Measurements from ENCODE around the gene SYNC. TPM values are rescaled to one million over a fixed set of nuclear protein-coding genes. Genes with fewer than 3 reads are reported as not detected.

SYNC gene
- total and polyA plus RNA-seq, 2 donors (not counting 3 experiments of a cell fraction or from before 2014, with no cell fraction given) = 3.5 to 9.4 TPM

DNA sequence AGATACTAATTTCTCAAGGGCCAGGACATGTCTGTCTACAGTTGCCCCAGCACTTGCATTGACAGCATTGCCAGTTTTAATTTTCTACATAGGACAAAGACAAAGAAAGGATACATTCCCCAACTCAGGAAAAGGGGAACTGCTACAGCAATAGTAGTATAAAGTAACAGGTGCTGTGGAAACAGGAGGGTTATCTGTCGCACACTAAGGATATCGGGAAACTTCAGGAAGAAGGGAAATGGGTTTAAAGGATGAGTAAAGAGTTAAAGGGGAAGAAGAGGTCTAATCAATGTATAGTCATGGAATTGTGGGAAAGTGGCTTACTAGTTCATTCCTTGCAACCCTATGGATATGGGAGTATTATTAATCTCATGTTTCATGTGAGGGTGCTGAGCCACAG lies 16.2 kb downstream of the SYNC start:
- BruUV-seq (replicated peaks) = no TSS peak
- intact Hi-C loops (cut with micrococcal nuclease) = no loop called here
- no peaks in the 10 kb centered on the region for H4K20me1 ChIP-seq (replicated peaks; ENCODE audit: control insufficient read depth, extremely low read depth, insufficient read depth, low read length)
- TF ChIP-seq EZH2 (IDR thresholded peaks at IDR 0.05; ENCODE audit: borderline replicate concordance, low read depth, low read length, severe bottlenecking) (no peak), POLR2A (IDR thresholded peaks at IDR 0.05; ENCODE audit: low read depth, low read length) (no peak)
- TF ChIP-seq, protein P1, sequence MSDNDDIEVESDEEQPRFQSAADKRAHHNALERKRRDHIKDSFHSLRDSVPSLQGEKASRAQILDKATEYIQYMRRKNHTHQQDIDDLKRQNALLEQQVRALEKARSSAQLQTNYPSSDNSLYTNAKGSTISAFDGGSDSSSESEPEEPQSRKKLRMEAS (IDR thresholded peaks at IDR 0.05; ENCODE audit: insufficient read depth, insufficient read length) = no peak
- TF ChIP-seq, protein P2, sequence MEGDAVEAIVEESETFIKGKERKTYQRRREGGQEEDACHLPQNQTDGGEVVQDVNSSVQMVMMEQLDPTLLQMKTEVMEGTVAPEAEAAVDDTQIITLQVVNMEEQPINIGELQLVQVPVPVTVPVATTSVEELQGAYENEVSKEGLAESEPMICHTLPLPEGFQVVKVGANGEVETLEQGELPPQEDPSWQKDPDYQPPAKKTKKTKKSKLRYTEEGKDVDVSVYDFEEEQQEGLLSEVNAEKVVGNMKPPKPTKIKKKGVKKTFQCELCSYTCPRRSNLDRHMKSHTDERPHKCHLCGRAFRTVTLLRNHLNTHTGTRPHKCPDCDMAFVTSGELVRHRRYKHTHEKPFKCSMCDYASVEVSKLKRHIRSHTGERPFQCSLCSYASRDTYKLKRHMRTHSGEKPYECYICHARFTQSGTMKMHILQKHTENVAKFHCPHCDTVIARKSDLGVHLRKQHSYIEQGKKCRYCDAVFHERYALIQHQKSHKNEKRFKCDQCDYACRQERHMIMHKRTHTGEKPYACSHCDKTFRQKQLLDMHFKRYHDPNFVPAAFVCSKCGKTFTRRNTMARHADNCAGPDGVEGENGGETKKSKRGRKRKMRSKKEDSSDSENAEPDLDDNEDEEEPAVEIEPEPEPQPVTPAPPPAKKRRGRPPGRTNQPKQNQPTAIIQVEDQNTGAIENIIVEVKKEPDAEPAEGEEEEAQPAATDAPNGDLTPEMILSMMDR (IDR thresholded peaks at IDR 0.05; ENCODE audit: extremely low read depth in 1 of 2, insufficient read depth in 1 of 2, low read depth in 1 of 2, low read length in 2 of 2) = no peak
- ChIA-PET POLR2A (interaction anchor here (0.6 to 0.7 kb wide), 2 partner anchors 151 to 405 kb away, joined by 3 read pairs; no protein-coding TSS in a partner anchor), CTCF (interaction anchor here (0.6 kb wide), 1 partner anchor 9 kb away, joined by 3 read pairs; no protein-coding TSS in a partner anchor)
- H3K27ac ChIP-seq (ENCODE audit: insufficient read depth, low read depth, low read length) = no peak overlapping the region
- no peaks in the 10 kb centered on the region for H3K27me3 ChIP-seq (ENCODE audit: control insufficient read depth in 2 of 2, insufficient read depth in 2 of 2, low read length in 2 of 2)
- dilution Hi-C loops (cut with MboI; ENCODE audit: extremely low pct_ligation_motif_present, low sequenced_read_pairs) = no loop called here
- H3K36me3 ChIP-seq (ENCODE audit: control insufficient read depth in 2 of 2, extremely low read depth in 1 of 2, insufficient read depth in 2 of 2, low read length in 2 of 2) = peaks cover 13 to 15% of the 10 kb centered on the region in 2 experiments
- H2AFZ ChIP-seq (ENCODE audit: low read depth, low read length) = no peak overlapping the region
- no peaks in the 10 kb centered on the region for H3K79me2 ChIP-seq (ENCODE audit: control insufficient read depth, insufficient read depth, low read length)
- no peak for FAIRE-seq
- H3K9me3 ChIP-seq (replicated peaks; ENCODE audit: control insufficient read depth, insufficient read depth, low read length) = no peaks in the 10 kb centered on the region
- no peak overlapping the region for H3K4me2 ChIP-seq (ENCODE audit: insufficient read depth, low read length)
- no peak for DNase-seq (ENCODE audit: low read depth, low spot score)
- H3K4me1 ChIP-seq (ENCODE audit: control insufficient read depth, extremely low read depth, insufficient read depth, low read length) = peaks cover 3% of the 10 kb centered on the region
- no peak overlapping the region for H3K4me3 ChIP-seq (replicated peaks in 1 of 3; ENCODE audit: insufficient read depth in 1 of 3, low read depth in 1 of 3, low read length in 3 of 3)
- H3K9ac ChIP-seq (replicated peaks; ENCODE audit: extremely low read depth, insufficient read depth, low read length) = no peak overlapping the region
- no peaks in the 10 kb centered on the region for H3K9me1 ChIP-seq (replicated peaks; ENCODE audit: control insufficient read depth, extremely low read depth, insufficient read depth, low read length)

DNA sequence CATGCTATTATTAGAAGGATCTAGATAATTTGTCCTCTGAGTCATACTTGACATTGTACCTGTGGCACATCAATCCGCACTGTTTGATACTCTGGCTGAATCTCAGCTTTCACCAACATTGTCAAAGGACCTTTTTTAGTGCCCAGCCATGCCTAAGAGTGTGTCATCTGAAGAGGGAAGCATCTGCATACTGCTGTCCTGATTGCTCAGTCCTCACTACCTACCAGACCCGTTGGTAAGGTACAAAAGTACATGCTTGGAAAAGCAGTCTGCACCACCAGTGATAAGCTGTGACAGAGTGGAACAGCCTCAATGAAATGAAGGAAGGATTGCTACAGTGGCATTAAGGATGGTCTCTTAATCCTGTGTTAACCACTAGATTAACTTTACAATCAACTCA lies 17.1 kb downstream of the SYNC start:
- ChIA-PET POLR2A (no interaction called here), CTCF (no interaction called here)
- no peak overlapping the region for H3K27ac ChIP-seq (ENCODE audit: insufficient read depth, low read depth, low read length)

More for the DNA sequence above, 17.1 kb downstream of the SYNC start:
- intact Hi-C loops (cut with micrococcal nuclease) = no loop called here
- no peaks in the 10 kb centered on the region for H4K20me1 ChIP-seq (replicated peaks; ENCODE audit: control insufficient read depth, extremely low read depth, insufficient read depth, low read length)
- peaks cover 13 to 20% of the 10 kb centered on the region in 2 experiments for H3K36me3 ChIP-seq (ENCODE audit: control insufficient read depth in 2 of 2, extremely low read depth in 1 of 2, insufficient read depth in 2 of 2, low read length in 2 of 2)
- no peak overlapping the region for H3K9ac ChIP-seq (replicated peaks; ENCODE audit: extremely low read depth, insufficient read depth, low read length)
- no peaks in the 10 kb centered on the region for H3K9me1 ChIP-seq (replicated peaks; ENCODE audit: control insufficient read depth, extremely low read depth, insufficient read depth, low read length)
- DNase-seq (ENCODE audit: low read depth, low spot score) (no peak), FAIRE-seq (no peak)
- H3K4me1 ChIP-seq (ENCODE audit: control insufficient read depth, extremely low read depth, insufficient read depth, low read length) = peaks cover 3% of the 10 kb centered on the region
- no peaks in the 10 kb centered on the region for H3K27me3 ChIP-seq (ENCODE audit: control insufficient read depth in 2 of 2, insufficient read depth in 2 of 2, low read length in 2 of 2)
- no peaks in the 10 kb centered on the region for H3K9me3 ChIP-seq (replicated peaks; ENCODE audit: control insufficient read depth, insufficient read depth, low read length)
- H3K4me2 ChIP-seq (ENCODE audit: insufficient read depth, low read length) = no peak overlapping the region
- BruUV-seq (replicated peaks) = no TSS peak
- H3K79me2 ChIP-seq (ENCODE audit: control insufficient read depth, insufficient read depth, low read length) = no peaks in the 10 kb centered on the region
- H3K4me3 ChIP-seq (replicated peaks in 1 of 3; ENCODE audit: insufficient read depth in 1 of 3, low read depth in 1 of 3, low read length in 3 of 3) = no peak overlapping the region
- TF ChIP-seq POLR2AphosphoS5 (IDR thresholded peaks at IDR 0.05; ENCODE audit: insufficient read depth, low read depth, low read length) (no peak), JUN (IDR thresholded peaks at IDR 0.05; ENCODE audit: borderline replicate concordance, insufficient read depth, insufficient read length, low read depth) (no peak), POLR2A (IDR thresholded peaks at IDR 0.05; ENCODE audit: low read depth, low read length) (no peak), MYC (IDR thresholded peaks at IDR 0.05; ENCODE audit: low read depth, low read length) (no peak), FOS (IDR thresholded peaks at IDR 0.05; ENCODE audit: borderline replicate concordance, insufficient read depth, low read length) (no peak), EZH2 (IDR thresholded peaks at IDR 0.05; ENCODE audit: borderline replicate concordance, low read depth, low read length, severe bottlenecking) (no peak), GATA2 (IDR thresholded peaks at IDR 0.05; ENCODE audit: insufficient read depth, insufficient read length, low read depth, low read length) (no peak)
- TF ChIP-seq, protein P1 (IDR thresholded peaks at IDR 0.05; ENCODE audit: insufficient read depth, insufficient read length) = no peak
- TF ChIP-seq, protein P2 (IDR thresholded peaks at IDR 0.05; ENCODE audit: extremely low read depth in 1 of 2, insufficient read depth in 1 of 2, low read depth in 1 of 2, low read length in 2 of 2) = no peak
- dilution Hi-C loops (cut with MboI; ENCODE audit: extremely low pct_ligation_motif_present, low sequenced_read_pairs) = no loop called here
- H2AFZ ChIP-seq (ENCODE audit: low read depth, low read length) = no peak overlapping the region
